Parietal lobe (tissue), 1 donor: Measurements from ENCODE around the gene SLC25A20. TPM values are rescaled to one million over a fixed set of nuclear protein-coding genes. Genes with fewer than 3 reads are reported as not detected.

Experiments used
- total RNA-seq: library from RNA; depleted of rRNA; stranded (reverse); fragments of >200 nt; gene quantifications from one replicate; pipeline ENCODE4 v1.2.3, GENCODE V29; 2014

Gene SLC25A20
- 7.2 TPM for total RNA-seq

GRCh38 chr3:48898383-48899234, at the start of gene SLC25A20:
SLC25A20 (minus strand) TSS chr3:48898882; CDS start chr3:48898794, 88 bp downstream.

DNA sequence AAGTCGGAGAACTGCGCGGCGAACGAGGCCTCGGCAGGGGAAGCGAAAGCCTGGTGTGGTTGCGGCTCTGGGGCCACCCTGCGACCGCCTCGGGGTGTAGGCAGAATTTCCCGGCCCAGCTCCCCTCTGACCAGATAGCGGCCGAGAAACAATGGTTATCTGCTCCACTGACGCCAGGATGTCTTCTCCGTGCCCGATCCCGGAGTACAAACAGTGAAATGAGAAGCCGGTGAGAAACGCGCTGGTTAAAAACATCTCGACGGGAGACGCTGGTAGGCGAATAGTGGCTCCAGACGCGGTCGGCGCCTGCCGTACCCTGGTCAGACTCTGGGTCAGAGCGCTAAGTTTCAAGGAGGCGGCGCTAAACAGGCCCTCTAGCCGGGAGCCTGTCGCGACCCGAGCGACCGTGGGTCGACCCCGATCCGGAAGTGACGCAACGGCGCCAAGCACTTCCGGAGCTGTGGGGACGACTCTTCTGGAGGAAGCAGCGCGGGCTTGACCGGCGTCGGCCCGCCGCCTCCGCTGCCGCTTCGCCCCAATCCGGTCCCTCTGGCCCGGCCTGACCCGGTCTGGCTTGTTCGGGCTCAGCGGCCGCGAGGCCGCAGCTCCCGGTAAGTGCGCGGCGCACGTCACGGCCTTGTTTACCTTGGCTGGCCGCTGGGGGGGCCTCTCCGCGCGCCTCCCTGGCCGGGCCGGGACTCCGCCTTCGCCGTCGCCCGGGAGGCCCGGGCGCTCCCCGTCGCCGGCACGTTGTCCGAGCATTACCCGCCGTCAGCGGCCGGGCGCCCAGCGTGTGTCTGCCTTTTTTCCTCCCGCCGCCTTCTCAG, 19.9 kb upstream of the SLC25A20 start, which contains the start of gene ARIH2:
Gene ARIH2 (plus strand): TSS at position 455 of the 827 bp plus-strand sequence. CDS start 8,717 bp downstream, outside the sequence.

DNA sequence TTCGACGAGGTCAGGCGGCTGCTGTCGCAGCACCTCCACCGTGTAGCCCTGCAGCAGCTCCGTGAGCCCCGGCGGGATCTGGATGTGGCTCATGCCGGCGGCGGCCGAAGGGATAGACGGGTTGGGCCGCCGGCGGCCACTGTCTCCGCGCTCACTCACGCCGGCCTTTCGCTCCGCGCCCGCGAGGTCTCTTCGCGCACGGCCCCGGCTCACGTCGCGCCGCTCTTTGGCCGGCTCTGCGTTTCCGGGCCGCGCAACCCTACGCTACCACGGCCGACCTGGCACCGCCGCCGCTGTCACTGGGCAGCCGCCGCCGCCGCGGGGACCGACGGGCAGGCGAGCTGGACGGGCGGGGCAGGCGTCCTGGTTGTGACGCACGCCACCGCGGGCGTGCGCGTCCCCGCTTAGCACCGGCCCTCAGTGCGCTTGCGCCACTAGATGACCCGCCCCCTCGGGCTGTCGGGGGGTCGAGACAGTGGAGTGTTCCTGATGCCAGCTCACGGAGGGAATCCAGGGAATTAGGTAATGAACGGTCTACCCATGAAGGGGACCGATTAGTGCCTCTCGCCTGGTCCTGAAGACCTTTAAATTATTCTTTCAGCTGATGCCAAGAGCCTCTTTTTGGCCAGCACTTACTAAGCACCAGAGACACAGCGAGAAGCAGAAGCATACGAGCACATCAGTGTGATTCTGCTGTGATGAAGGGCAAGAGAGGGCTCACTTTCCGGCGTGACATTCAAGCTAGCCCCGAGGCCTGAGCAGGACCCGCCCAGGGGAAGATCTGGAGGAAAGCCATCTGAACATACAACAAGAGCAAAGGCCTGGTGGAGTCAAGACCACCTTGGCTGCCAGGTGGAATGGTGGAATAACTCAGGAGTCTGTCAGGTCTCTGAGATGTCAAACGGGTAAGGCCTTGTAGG, 50.9 kb downstream of the SLC25A20 start, which contains the start of gene PRKAR2A:
Gene PRKAR2A (minus strand): TSS at position 371 of the 920 bp plus-strand sequence. CDS start 278 bp downstream, at position 93.

Other genes with a start within 250 kb of the SLC25A20 start
- gene CELSR3, start 236.0 kb downstream of the SLC25A20 start, total RNA-seq = 67.9 TPM
- 18.5 TPM for gene NCKIPSD, start 213.0 kb downstream of the SLC25A20 start, total RNA-seq
- gene IP6K2, start 181.7 kb downstream of the SLC25A20 start, total RNA-seq = 147 TPM
- gene PRKAR2A, start 51.0 kb downstream of the SLC25A20 start, total RNA-seq = 26.3 TPM
- 120 TPM for gene ARIH2, start 20.0 kb upstream of the SLC25A20 start, total RNA-seq
- 78.3 TPM for gene P4HTM, start 91.4 kb upstream of the SLC25A20 start, total RNA-seq
- gene WDR6, start 108.5 kb upstream of the SLC25A20 start, total RNA-seq = 131 TPM
- 53.2 TPM for gene DALRD3, start 119.7 kb upstream of the SLC25A20 start, total RNA-seq
- gene NDUFAF3, start 123.2 kb upstream of the SLC25A20 start, total RNA-seq = 43.8 TPM
- gene IMPDH2, start 130.5 kb upstream of the SLC25A20 start, total RNA-seq = 133 TPM
- gene QRICH1, start 195.2 kb upstream of the SLC25A20 start, total RNA-seq = 187 TPM
- 170 TPM for gene QARS1, start 205.9 kb upstream of the SLC25A20 start, total RNA-seq
- 63.9 TPM for gene USP19, start 221.9 kb upstream of the SLC25A20 start, total RNA-seq
- gene LAMB2, start 234.2 kb upstream of the SLC25A20 start, total RNA-seq = 69.2 TPM